ENCODE measurements around the gene TRAPPC11.
"Not testable (repeated sequence)": the region's sequence is repeated elsewhere in the genome, so short reads cannot be mapped to it uniquely, and the experiment has no call there.

TRAPPC11 gene

GRCh38 chr4:183617075-183617474 is 42.0 kb upstream of the TRAPPC11 start:
- peaks cover 3% of the 10 kb centered on the region for H3K27me3 Mint-ChIP-seq (ENCODE audit: low read depth, poor library complexity)
- no peaks in the 10 kb centered on the region for H3K36me3 Mint-ChIP-seq (ENCODE audit: low read depth)
- H3K27ac Mint-ChIP-seq: peak overlapping the region; percentile 54
- peaks cover 17% of the 10 kb centered on the region for H3K4me1 Mint-ChIP-seq
- TF ChIP-seq CTCF (IDR thresholded peaks at IDR 0.05): no peak
- H3K4me3 Mint-ChIP-seq: no peak overlapping the region
- peaks cover 3% of the 10 kb centered on the region for H3K9me3 Mint-ChIP-seq
- no peak for DNase-seq

GRCh38 chr4:183618681-183619080 is 40.4 kb upstream of the TRAPPC11 start:
- Mint-ChIP-seq H3K9me3 (peaks cover 3% of the 10 kb centered on the region), H3K4me1 (peaks cover 12% of the 10 kb centered on the region), H3K27me3 (ENCODE audit: low read depth, poor library complexity) (peaks cover 3% of the 10 kb centered on the region), H3K27ac (peak overlapping the region; percentile 55), H3K36me3 (ENCODE audit: low read depth) (no peaks in the 10 kb centered on the region), H3K4me3 (no peak overlapping the region)
- no peak for TF ChIP-seq CTCF (IDR thresholded peaks at IDR 0.05)
- DNase-seq: no peak

GRCh38 chr4:183620421-183620820 is 38.7 kb upstream of the TRAPPC11 start:
- H3K36me3 Mint-ChIP-seq (ENCODE audit: low read depth): no peaks in the 10 kb centered on the region
- peaks cover 12% of the 10 kb centered on the region for H3K4me1 Mint-ChIP-seq
- no peaks in the 10 kb centered on the region for H3K27me3 Mint-ChIP-seq (ENCODE audit: low read depth, poor library complexity)
- TF ChIP-seq CTCF (IDR thresholded peaks at IDR 0.05): no peak
- H3K27ac Mint-ChIP-seq: no peak overlapping the region
- no peak for DNase-seq
- peaks cover 3% of the 10 kb centered on the region for H3K9me3 Mint-ChIP-seq
- no peak overlapping the region for H3K4me3 Mint-ChIP-seq

DNA sequence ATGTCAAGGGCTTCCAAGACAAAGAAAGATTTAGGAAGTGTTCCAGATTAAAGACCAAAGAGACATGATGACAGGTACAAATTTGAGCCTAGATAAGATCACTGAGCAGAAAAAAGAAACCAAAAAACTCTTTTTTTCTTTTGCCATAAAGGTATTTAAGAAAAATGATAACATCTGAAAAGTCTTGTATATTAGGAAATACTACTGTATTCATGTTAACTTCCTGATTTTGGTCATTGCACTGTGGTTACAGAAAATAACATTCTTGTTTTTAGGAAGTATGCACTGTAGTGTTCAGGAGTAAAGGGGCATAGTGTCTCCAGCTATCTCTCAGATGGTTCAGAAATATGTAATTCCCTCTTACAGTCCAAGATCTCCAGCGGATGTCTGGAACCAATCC is 37.2 kb upstream of the TRAPPC11 start:
- H3K36me3 Mint-ChIP-seq (ENCODE audit: low read depth): no peaks in the 10 kb centered on the region
- H3K27me3 Mint-ChIP-seq (ENCODE audit: low read depth, poor library complexity): no peaks in the 10 kb centered on the region
- no peak overlapping the region for H3K4me3 Mint-ChIP-seq
- no peak for TF ChIP-seq CTCF (IDR thresholded peaks at IDR 0.05)
- DNase-seq: no peak
- peaks cover under 1% of the 10 kb centered on the region for H3K9me3 Mint-ChIP-seq
- peaks cover 12% of the 10 kb centered on the region for H3K4me1 Mint-ChIP-seq
- no peak overlapping the region for H3K27ac Mint-ChIP-seq

DNA sequence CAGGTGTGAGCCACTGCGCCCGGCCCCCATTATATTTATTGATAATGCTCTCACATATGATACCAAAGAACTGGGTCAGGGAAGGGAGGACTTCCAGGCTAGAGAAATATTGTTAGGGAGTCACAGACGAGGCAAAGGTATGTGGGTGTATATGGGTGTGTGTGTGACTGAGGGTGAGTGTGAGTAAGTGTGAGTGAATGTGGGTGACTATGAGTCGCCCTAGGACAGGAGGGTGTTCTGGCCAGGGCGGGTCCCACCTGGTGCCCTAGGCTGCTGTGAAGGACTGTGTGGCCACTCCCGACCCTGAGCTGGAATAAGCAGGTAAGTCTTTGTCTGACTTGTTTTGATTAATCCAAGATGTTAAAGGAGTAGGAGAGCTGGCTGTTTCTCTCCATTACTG is 34.5 kb upstream of the TRAPPC11 start:
- Mint-ChIP-seq H3K27ac (no peak overlapping the region), H3K36me3 (ENCODE audit: low read depth) (no peaks in the 10 kb centered on the region), H3K9me3 (no peaks in the 10 kb centered on the region), H3K4me1 (no peaks in the 10 kb centered on the region), H3K27me3 (ENCODE audit: low read depth, poor library complexity) (no peaks in the 10 kb centered on the region), H3K4me3 (no peak overlapping the region)
- DNase-seq: no peak
- TF ChIP-seq CTCF (IDR thresholded peaks at IDR 0.05): no peak

DNA sequence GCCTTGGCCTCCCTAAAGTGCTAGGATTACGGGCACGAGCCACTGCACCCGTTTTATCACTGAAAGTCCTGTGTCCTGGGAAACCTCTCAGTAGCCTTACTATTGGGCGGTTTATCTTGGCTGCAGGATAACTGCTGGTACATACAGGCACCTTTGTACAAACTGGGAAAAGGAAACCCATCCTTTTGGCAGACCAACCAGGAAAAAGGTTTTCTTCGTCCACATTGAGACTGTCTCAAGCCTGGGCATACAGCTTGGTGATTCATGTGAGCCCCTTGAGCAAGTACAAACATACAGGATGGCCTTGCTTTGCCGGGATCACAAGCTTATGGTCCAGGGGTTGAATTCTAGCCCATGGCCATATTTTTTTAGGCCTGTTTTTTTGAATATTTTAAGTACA is 32.9 kb upstream of the TRAPPC11 start:
- Mint-ChIP-seq H3K27me3 (ENCODE audit: low read depth, poor library complexity) (no peaks in the 10 kb centered on the region), H3K4me3 (no peak overlapping the region)
- DNase-seq: no peak

GRCh38 chr4:183627286-183627685 is 31.8 kb upstream of the TRAPPC11 start:
- H3K27me3 Mint-ChIP-seq (ENCODE audit: low read depth, poor library complexity); H3K4me3 Mint-ChIP-seq; DNase-seq; H3K9me3 Mint-ChIP-seq; H3K36me3 Mint-ChIP-seq (ENCODE audit: low read depth); H3K4me1 Mint-ChIP-seq: not testable (repeated sequence)
- peak overlapping the region; percentile 55 for H3K27ac Mint-ChIP-seq

More for the DNA sequence above, 32.9 kb upstream of the TRAPPC11 start:
- no peak for TF ChIP-seq CTCF (IDR thresholded peaks at IDR 0.05)
- no peaks in the 10 kb centered on the region for H3K36me3 Mint-ChIP-seq (ENCODE audit: low read depth)
- H3K4me1 Mint-ChIP-seq: no peaks in the 10 kb centered on the region
- H3K9me3 Mint-ChIP-seq: no peaks in the 10 kb centered on the region
- H3K27ac Mint-ChIP-seq: no peak overlapping the region

Data from nephron progenitor cell (in vitro differentiated cells).